ENCODE results near the gene IRAK2.

The IRAK2 gene

GRCh38 chr3:10286596-10287295 lies 122.0 kb downstream of the IRAK2 start:
- DNase-seq, result peak in 1 of 2 experiments; percentile 77

DNA sequence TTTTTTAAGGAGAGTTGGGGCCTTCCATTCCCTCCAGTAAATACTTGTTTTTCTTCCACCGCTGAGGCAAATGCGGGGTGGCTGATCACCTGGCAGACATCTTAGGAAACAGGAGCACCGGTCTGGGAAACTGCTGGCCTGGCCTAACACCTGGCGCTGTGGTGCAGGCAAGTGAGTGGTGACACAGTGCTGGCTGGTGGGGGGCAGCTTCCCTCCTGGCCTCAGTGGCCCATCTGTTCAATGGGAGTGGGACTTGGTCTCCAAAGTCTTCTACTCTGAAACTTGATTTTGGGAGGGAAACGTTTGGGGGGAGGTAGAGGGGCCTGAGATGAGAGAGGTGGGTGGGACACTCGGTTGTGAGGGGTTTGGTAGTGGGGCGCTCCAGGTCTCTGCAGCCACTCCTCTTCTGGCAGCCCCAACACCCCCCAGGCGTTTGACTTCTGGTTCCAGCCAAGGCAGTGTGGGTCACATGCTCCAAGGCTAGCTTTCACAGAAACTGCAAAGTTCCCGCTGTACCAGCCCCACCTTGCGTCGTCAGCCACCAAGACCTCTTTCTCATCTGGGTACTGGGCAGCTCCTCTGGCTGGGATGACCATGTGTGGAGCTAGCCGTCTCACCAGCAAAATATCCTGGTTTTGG lies 123.3 kb downstream of the IRAK2 start:
- DNase-seq, result no peak

GRCh38 chr3:10288575-10288960 lies 123.8 kb downstream of the IRAK2 start:
- DNase-seq, result no peak

GRCh38 chr3:10289077-10289476 lies 124.4 kb downstream of the IRAK2 start:
- DNase-seq, result no peak

DNA sequence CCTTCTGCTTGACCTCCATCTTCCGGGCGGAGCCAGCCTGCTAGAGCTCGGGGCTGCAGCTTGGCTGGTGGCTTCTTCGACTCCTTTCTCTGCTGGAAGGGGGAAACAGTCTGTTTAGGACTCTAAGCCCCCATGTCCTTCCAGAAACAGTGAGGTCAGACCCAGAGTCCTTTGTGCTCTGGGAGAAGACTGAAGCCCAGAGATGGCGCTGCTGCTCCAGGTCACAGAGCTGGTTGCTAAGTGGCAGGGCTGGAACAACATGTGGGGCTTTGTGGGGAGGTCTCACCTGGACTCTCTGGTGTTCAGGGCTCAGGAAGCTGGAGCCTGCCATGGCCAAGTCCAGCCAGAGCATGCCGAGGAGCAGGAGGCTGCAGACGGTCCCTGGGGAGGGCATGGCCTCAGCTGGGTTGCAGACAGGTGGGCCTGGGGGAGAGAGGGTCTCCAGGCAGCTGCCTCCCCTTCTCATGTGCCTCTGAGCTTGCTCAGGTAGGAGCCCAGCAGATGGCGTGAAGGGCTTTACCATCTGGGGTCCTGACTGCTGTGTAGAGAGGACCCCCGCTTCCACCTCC lies 125.2 kb downstream of the IRAK2 start:
- DNase-seq, result no peak

GRCh38 chr3:10290481-10291176 lies 125.9 kb downstream of the IRAK2 start:
- DNase-seq, result no peak

DNA sequence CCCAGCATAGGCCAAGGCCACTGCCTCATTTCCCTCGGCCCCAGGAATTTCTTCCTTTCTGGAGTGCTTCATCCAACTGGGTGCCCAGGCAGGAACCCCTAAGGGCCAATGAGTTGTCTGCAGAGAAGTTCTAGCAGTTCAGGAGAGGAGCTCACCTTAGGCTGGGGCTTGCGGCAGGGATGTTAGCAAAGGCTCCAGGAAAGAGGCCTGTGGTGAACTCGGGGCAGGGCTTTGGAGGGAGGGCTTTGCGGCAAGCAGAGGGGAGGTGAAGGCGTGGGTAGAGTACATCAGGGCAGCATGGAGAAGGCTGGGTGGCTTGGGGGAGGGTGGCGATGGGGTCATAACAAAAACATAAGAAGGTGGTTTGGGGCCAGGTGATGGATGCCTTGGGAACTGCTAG lies 126.9 kb downstream of the IRAK2 start:
- DNase-seq, result no peak

DNA sequence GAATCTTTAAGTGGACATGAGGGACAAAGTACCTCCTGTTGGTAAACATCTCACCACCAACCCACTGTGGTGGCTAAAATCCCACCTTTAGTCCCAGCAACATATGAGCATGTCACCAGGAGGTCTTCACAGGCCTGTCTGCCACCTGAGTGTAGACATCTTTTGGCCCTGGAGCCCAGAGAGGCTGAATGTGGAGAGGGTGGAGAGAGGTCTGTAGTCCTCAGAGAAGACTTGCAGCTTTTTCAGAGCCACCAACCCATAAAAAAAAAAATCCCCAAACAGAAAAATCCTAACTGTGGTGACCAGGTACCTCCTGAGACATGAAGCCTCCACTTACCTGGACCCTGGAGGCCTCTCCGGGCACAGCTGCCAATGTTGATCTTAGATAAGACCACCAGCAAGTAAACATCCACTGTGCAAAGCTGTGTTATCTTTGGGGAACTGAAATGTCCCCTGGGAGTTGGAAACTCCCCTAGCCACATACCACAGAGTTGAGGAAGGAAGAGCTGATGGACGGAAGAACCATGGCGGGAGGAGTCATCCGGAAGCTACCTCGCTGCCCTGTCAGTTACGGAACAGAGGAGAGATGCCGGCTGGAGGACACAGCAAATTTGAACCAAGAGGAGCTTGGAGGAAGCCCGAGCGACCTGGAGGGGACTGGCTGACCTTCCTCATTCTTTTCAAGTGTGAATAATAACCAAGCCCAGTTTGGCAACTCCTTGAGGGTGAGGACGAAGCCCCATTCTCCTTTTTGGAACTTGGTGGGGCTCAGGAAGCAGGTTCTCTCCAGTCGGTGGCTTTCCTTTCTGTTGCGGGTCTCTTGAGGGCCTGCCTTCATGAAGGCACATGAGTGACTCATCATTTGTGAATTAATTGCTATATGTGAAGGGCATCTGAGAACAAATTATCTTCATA lies 128.0 kb downstream of the IRAK2 start, which contains the start of gene GHRL:
Gene GHRL (minus strand): TSS at position 443 of the 915 bp plus-strand sequence. CDS start 2,767 bp downstream, outside the sequence.
- no peak for DNase-seq
